ENCODE measurements around the gene ADRA2B. TPM values are rescaled to one million over a fixed set of nuclear protein-coding genes. Genes with fewer than 3 reads are reported as not detected.

The ADRA2B gene
- polyA plus RNA-seq, 2 of the 4 experiments (the other 2 are of a cell fraction), result 0.03 to 0.05 TPM

GRCh38 chr2:96123290-96123689 lies 6.9 kb upstream of the ADRA2B start:
- 100% methylated on average over 1 of the region's 1 CpG for WGBS (ENCODE audit: missing lambda C conversion rate)
- CTCF ChIA-PET, result interaction anchor here (1.0 to 3.1 kb wide), 2 partner anchors 14 to 51 kb away, joined by 3 to 9 read pairs; partner anchors contain the start of gene ASTL
- H3K4me2 ChIP-seq, result no peak overlapping the region
- DNase-seq (ENCODE audit: low read depth in 1 of 2, low spot score in 1 of 2) (no peak), ATAC-seq (no peak; a peak in 1 of 6 replicates), FAIRE-seq (no peak)
- TF ChIP-seq MAX (IDR thresholded peaks at IDR 0.05) (no peak), CHD2 (IDR thresholded peaks at IDR 0.05; ENCODE audit: low read length, partially characterized antibody) (no peak), KDM1A (IDR thresholded peaks at IDR 0.05; ENCODE audit: low read depth) (no peak), HOXB5 (CRISPR knock-in tag; IDR thresholded peaks at IDR 0.05) (no peak)
- H3K27ac ChIP-seq, result no peak overlapping the region
- no peaks in the 10 kb centered on the region for H3K9me3 ChIP-seq
- H3K4me3 ChIP-seq, result no peak overlapping the region
- POLR2A ChIA-PET, result no interaction called here
- no peaks in the 10 kb centered on the region for H3K4me1 ChIP-seq

- ChIA-PET POLR2A (no interaction called here), CTCF (interaction anchor here (1.0 to 3.1 kb wide), 2 partner anchors 15 to 52 kb away, joined by 3 to 9 read pairs; partner anchors contain the start of gene ASTL)
- Histone ChIP-seq H3K9me3 (no peaks in the 10 kb centered on the region), H3K4me2 (no peak overlapping the region), H3K27ac (no peak overlapping the region; a peak in 1 of 6 replicates), H3K4me3 (no peak overlapping the region), H3K4me1 (peaks cover under 1% of the 10 kb centered on the region; the same call in 2 of the 3 replicates)
- TF ChIP-seq ZSCAN20 (CRISPR knock-in tag; IDR thresholded peaks at IDR 0.05), result no peak
- WGBS (ENCODE audit: missing lambda C conversion rate), result 42% methylated on average over 5 of the region's 5 CpGs
- FAIRE-seq (no peak), ATAC-seq (no peak), DNase-seq (ENCODE audit: low read depth in 1 of 2, low spot score in 1 of 2) (no peak)
These were observed 6.0 kb upstream of the ADRA2B start for GRCh38 chr2:96122391-96122790.

- no peak for DNase-seq (ENCODE audit: low read depth in 1 of 2, low spot score in 1 of 2)
- Histone ChIP-seq H3K4me3 (no peak overlapping the region), H3K27ac (no peak overlapping the region; a peak in 1 of 6 replicates), H3K4me2 (no peak overlapping the region), H3K9me3 (no peaks in the 10 kb centered on the region), H3K4me1 (peaks cover 4% of the 10 kb centered on the region; the same call in 2 of the 3 replicates)
- ChIA-PET CTCF (interaction anchor here (3.1 kb wide), 1 partner anchor 16 kb away, joined by 9 read pairs; the partner anchor contains the start of gene ASTL), POLR2A (no interaction called here)
- ATAC-seq, result no peak
- FAIRE-seq, result no peak
- WGBS (ENCODE audit: missing lambda C conversion rate), result 48% methylated on average over 4 of the region's 4 CpGs
- TF ChIP-seq CTCF (IDR thresholded peaks at IDR 0.05), result no peak
- no peak for TF ChIP-seq BHLHE40 (IDR thresholded peaks at IDR 0.05; ENCODE audit: low read depth, low read length)
- TF ChIP-seq GATA3 (IDR thresholded peaks at IDR 0.05; ENCODE audit: borderline replicate concordance), result no peak
- TF ChIP-seq ZFP36 (IDR thresholded peaks at IDR 0.05; ENCODE audit: borderline replicate concordance, partially characterized antibody), result no peak
- no peak for TF ChIP-seq MAX (IDR thresholded peaks at IDR 0.05)
- TF ChIP-seq E2F6 (IDR thresholded peaks at IDR 0.05; ENCODE audit: borderline replicate concordance, low read depth), result no peak
- no peak for TF ChIP-seq JUN (IDR thresholded peaks at IDR 0.05)
- no peak for TF ChIP-seq NPAS2 (CRISPR knock-in tag; IDR thresholded peaks at IDR 0.05; ENCODE audit: borderline replicate concordance)
- no peak for TF ChIP-seq CHD4 (IDR thresholded peaks at IDR 0.05; ENCODE audit: borderline replicate concordance)
- TF ChIP-seq HDAC2 (IDR thresholded peaks at IDR 0.05), result no peak
- no peak for TF ChIP-seq HES2 (IDR thresholded peaks at IDR 0.05)
- TF ChIP-seq TFCP2L1 (CRISPR knock-in tag; IDR thresholded peaks at IDR 0.05), result no peak
These were observed 5.0 kb upstream of the ADRA2B start for GRCh38 chr2:96121414-96121813.

- POLR2A ChIA-PET, result no interaction called here
- TF ChIP-seq HEYL (CRISPR knock-in tag; IDR thresholded peaks at IDR 0.05) (no peak), KDM1A (IDR thresholded peaks at IDR 0.05; ENCODE audit: low read depth) (no peak), EP300 (IDR thresholded peaks at IDR 0.05) (no peak), MAFK (IDR thresholded peaks at IDR 0.05; ENCODE audit: partially characterized antibody) (no peak), MAZ (IDR thresholded peaks at IDR 0.05; ENCODE audit: borderline replicate concordance, low read depth, low read length) (no peak)
- Histone ChIP-seq H3K27ac (no peak overlapping the region), H3K9me3 (no peaks in the 10 kb centered on the region), H3K4me2 (no peak overlapping the region), H3K4me3 (no peak overlapping the region), H3K4me1 (peaks cover 4% of the 10 kb centered on the region; the same call in 2 of the 3 replicates)
- WGBS (ENCODE audit: missing lambda C conversion rate), result 13% methylated on average over 7 of the region's 7 CpGs
- FAIRE-seq (no peak), DNase-seq (ENCODE audit: low read depth in 1 of 2, low spot score in 1 of 2) (no peak), ATAC-seq (no peak)
- CTCF ChIA-PET, result interaction anchor here (3.1 kb wide), 1 partner anchor 17 kb away, joined by 9 read pairs; the partner anchor contains the start of gene ASTL
These were observed 4.6 kb upstream of the ADRA2B start for GRCh38 chr2:96120991-96121390.
